ENCODE results near the gene ZFYVE28.

ZFYVE28 gene

DNA sequence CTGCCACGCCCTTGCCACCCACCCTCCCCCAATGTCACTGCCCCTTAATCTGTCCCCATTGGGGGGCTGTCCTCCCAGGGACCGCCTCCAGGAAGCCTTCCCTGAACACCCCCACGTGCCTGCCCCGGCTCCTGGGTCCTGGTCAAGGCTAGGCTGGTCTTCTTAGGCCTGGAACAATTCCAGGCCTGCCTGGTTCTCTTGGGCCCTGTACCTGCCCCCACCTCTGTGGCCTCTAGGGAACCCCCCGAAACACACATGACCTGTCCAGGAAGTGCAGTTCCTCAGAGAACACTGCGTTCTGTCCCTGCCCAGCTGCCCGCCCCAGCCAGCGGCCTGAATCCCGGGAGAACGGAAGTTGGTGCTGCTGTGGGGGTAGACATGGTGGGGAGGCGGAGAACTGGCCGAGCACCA, 161.7 kb downstream of the ZFYVE28 start:
- Histone ChIP-seq H3K4me1 (ENCODE audit: control insufficient read depth in 1 of 2, insufficient read depth in 2 of 2, low read length in 2 of 2) (peaks cover 20 to 62% of the 10 kb centered on the region in 2 donors), H3K9me3 (ENCODE audit: control insufficient read depth in 1 of 2, low read length in 2 of 2) (no peaks in the 10 kb centered on the region), H3K27me3 (ENCODE audit: low read depth, low read length) (no peaks in the 10 kb centered on the region), H3K27ac (ENCODE audit: low read length) (peak overlapping the region; percentile 23), H3K36me3 (ENCODE audit: control insufficient read depth in 1 of 2, insufficient read depth in 2 of 2, low read length in 2 of 2) (peaks cover 19 to 24% of the 10 kb centered on the region in 2 donors), H3K4me3 (ENCODE audit: low read depth in 1 of 2, low read length in 2 of 2) (peak overlapping the region in 1 of 2 donors; percentile 51)

DNA sequence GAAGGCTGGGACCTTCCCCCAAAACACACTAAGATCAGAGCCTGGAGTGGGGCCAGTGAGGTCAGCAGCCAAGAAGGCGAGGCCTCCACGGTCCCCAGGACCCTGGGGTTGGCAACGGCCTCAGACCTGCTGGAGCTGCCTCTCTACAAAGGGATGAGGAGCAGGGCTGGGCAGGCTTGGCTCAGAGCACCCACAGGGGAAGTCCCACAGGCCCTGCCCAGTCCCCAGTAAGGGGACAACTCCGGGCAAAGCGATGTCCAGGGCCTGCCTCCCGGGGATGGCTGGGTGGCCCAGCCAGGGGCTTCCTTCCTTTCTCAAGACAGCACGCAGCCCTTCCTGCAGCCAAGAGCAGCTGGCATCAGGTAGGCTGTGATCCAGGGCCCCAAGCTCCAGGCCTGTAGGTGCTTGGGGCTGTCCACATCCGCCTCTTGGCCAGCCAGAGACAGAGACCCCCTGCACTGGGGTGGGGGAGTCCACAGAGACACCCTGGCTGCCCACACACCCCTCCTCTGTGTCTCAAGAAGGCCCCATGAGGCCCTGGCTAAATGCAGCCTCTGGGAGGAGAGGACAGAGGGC, 162.2 kb downstream of the ZFYVE28 start:
- no peak overlapping the region for H3K27ac ChIP-seq (ENCODE audit: low read length)

DNA sequence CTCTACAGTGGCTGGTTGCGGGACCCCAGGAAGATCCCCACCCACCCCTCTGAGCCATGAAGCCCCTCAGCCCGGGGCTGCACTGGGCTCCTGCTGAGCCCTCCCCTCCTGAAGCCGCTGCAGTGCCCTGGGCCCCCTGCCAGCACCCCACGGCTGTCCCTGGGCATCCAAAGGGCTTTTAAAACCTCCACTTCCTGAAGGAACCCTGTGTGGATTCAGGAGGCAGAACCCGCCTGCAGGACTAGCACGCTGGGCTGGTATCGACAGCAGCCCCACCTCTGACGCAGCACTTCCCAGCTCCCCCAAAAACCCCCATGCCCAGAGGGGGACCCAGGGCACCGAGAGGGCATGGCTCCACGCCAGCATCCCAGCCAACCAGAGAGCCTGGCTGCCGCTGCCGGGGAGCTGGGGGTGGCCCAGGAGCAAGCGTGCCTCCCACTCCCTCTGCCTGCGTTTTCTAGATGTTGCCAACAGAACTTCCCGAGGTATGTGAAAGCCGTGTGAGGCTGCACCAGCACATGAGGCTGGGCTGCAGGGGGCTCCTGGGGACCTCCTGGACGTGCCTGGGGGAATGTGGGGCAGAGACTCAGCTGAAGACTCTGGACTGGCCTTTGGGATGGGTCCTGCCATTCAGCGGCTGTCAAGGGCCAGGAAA, 162.8 kb downstream of the ZFYVE28 start:
- Histone ChIP-seq H3K4me1 (ENCODE audit: control insufficient read depth in 1 of 2, insufficient read depth in 2 of 2, low read length in 2 of 2) (peaks cover 20 to 57% of the 10 kb centered on the region in 2 donors), H3K27me3 (ENCODE audit: low read depth, low read length) (no peaks in the 10 kb centered on the region), H3K36me3 (ENCODE audit: control insufficient read depth in 1 of 2, insufficient read depth in 2 of 2, low read length in 2 of 2) (peaks cover 22 to 34% of the 10 kb centered on the region in 2 donors), H3K9me3 (ENCODE audit: control insufficient read depth in 1 of 2, low read length in 2 of 2) (no peaks in the 10 kb centered on the region), H3K4me3 (ENCODE audit: low read depth in 1 of 2, low read length in 2 of 2) (peak overlapping the region in 1 of 2 donors; percentile 51), H3K27ac (ENCODE audit: low read length) (no peak overlapping the region)

More for the DNA sequence above, 162.2 kb downstream of the ZFYVE28 start:
- H3K9me3 ChIP-seq (ENCODE audit: control insufficient read depth in 1 of 2, low read length in 2 of 2) = no peaks in the 10 kb centered on the region
- peaks cover 20 to 62% of the 10 kb centered on the region in 2 donors for H3K4me1 ChIP-seq (ENCODE audit: control insufficient read depth in 1 of 2, insufficient read depth in 2 of 2, low read length in 2 of 2)
- H3K4me3 ChIP-seq (ENCODE audit: low read depth in 1 of 2, low read length in 2 of 2) = peak overlapping the region in 1 of 2 donors; percentile 51
- no peaks in the 10 kb centered on the region for H3K27me3 ChIP-seq (ENCODE audit: low read depth, low read length)
- H3K36me3 ChIP-seq (ENCODE audit: control insufficient read depth in 1 of 2, insufficient read depth in 2 of 2, low read length in 2 of 2) = peaks cover 19 to 28% of the 10 kb centered on the region in 2 donors

DNA sequence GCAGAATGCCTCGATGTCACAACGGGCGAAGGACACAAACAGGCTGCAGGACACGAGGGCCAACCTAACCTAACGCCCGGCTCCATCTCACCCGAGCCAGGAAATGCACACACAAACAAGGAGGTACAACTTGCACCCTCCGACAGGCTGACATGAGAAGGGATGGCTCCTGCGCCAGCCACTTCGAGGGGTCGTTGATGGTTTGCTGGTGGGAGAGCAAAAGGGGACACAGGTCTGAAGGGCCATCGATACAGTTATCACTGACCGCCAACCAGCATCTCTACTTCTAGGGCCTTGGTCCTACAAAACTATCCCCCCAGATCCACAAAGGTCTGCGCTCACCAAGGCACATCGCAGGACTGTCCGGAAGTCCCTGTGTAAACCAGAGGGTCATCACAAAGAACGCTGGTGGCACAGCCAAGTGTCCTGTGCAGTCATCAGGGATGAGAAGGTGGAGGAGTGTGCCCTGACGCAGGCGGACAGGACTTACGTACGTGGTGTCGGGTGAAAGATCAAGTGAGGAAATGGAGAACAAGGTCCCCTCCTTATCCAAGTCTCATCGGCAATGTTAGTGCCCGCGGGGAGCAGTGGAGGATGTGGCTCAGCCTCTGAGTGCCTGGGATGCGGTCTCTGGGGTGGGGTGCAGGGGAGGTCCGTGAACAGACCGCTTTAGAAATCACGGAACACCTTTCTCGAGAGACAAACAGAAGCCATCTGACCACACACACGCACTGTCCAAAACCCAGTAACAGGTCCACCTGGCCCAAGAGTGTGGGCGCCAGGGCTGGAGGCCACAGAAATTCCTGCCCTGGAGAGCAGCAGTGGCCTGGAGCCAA, 163.6 kb downstream of the ZFYVE28 start:
- H3K4me3 ChIP-seq (ENCODE audit: low read depth in 1 of 2, low read length in 2 of 2) = peak overlapping the region in 1 of 2 donors; percentile 51
- no peak overlapping the region for H3K27ac ChIP-seq (ENCODE audit: low read length)
- peaks cover 23 to 42% of the 10 kb centered on the region in 2 donors for H3K36me3 ChIP-seq (ENCODE audit: control insufficient read depth in 1 of 2, insufficient read depth in 2 of 2, low read length in 2 of 2)
- no peaks in the 10 kb centered on the region for H3K9me3 ChIP-seq (ENCODE audit: control insufficient read depth in 1 of 2, low read length in 2 of 2)
- H3K4me1 ChIP-seq (ENCODE audit: control insufficient read depth in 1 of 2, insufficient read depth in 2 of 2, low read length in 2 of 2) = peaks cover 14 to 50% of the 10 kb centered on the region in 2 donors
- no peaks in the 10 kb centered on the region for H3K27me3 ChIP-seq (ENCODE audit: low read depth, low read length)

DNA sequence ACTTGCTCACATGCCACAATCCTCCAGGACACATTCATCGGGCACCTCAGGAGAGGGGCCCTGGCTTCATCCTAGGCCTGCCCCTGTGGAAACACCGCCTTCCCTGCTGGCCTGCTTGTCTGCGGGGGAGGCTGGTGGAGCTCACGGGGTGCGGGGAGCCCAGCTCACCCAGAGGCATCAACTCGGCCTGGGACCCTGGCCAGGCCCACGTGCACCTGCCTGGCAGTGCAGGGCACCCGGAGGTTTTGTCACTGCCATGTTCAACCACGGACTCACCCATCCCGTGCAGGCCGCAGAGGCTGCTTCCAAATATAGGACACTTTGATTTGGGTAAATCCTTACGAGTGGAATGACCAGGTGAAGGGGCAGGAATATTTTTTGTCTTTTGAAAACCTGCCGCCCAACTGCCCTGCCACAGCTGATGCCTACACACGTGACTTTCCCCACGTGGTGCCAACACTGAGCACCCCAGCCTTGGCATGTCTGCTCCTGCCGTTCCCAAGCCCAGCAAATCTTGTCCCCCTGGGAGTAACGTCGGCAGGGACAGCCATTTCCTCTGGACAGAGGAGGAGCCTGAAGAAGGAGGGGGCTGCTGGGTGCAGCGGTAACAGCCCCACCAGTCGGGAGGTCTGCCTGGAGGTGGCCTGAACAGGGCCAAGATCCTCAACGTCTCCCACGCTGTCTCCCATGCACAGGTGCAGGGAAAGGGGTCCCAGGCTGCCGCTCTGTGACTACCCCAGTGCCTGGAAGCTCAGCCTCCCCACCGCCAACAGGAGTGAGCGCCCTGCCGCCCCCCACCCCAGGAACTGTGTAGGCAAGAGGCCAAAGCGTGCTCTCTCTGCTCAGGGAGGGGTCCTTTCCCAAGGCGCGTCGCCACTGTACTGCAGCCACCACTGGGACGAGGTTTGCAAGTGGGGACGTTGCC, 165.0 kb downstream of the ZFYVE28 start:
- no peak overlapping the region for H3K27ac ChIP-seq (ENCODE audit: low read length)
- H3K36me3 ChIP-seq (ENCODE audit: control insufficient read depth in 1 of 2, insufficient read depth in 2 of 2, low read length in 2 of 2) = peaks cover 23 to 55% of the 10 kb centered on the region in 2 donors
- H3K9me3 ChIP-seq (ENCODE audit: control insufficient read depth in 1 of 2, low read length in 2 of 2) = no peaks in the 10 kb centered on the region
- peaks cover 11 to 35% of the 10 kb centered on the region in 2 donors for H3K4me1 ChIP-seq (ENCODE audit: control insufficient read depth in 1 of 2, insufficient read depth in 2 of 2, low read length in 2 of 2)
- no peaks in the 10 kb centered on the region for H3K27me3 ChIP-seq (ENCODE audit: low read depth, low read length)
- H3K4me3 ChIP-seq (ENCODE audit: low read depth in 1 of 2, low read length in 2 of 2) = no peak overlapping the region

DNA sequence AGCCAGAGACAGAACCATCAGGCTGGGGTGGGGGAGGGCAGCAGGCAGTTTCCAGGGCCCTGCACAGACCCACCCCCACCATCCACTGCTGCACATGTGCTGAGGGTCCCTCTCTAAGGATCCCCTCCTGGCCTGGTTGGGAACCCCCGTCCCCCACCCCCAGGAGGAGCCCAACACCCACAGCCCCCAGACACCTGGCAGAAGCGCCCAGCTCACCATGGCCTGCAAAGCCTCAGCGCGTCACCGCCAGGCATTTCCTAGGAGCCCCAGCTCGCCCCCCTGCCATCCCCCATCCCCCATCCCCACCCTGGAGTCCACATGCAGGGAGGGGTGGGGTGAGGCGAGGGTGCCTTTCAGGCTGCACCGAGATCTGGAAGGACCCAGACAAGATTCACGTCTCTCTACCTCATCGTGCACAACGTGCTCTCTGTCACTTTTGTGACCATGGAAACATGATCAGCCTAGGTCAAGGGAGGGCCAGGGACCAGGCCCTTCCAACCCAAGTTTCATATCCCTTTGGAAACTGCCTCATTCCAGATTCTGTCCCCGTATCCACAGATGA, 165.8 kb downstream of the ZFYVE28 start:
- H3K27ac ChIP-seq (ENCODE audit: low read length) = no peak overlapping the region
- H3K27me3 ChIP-seq (ENCODE audit: low read depth, low read length) = no peaks in the 10 kb centered on the region
- peaks cover 11 to 27% of the 10 kb centered on the region in 2 donors for H3K4me1 ChIP-seq (ENCODE audit: control insufficient read depth in 1 of 2, insufficient read depth in 2 of 2, low read length in 2 of 2)
- H3K9me3 ChIP-seq (ENCODE audit: control insufficient read depth in 1 of 2, low read length in 2 of 2) = no peaks in the 10 kb centered on the region
- H3K4me3 ChIP-seq (ENCODE audit: low read depth in 1 of 2, low read length in 2 of 2) = no peak overlapping the region
- H3K36me3 ChIP-seq (ENCODE audit: control insufficient read depth in 1 of 2, insufficient read depth in 2 of 2, low read length in 2 of 2) = peaks cover 23 to 56% of the 10 kb centered on the region in 2 donors

DNA sequence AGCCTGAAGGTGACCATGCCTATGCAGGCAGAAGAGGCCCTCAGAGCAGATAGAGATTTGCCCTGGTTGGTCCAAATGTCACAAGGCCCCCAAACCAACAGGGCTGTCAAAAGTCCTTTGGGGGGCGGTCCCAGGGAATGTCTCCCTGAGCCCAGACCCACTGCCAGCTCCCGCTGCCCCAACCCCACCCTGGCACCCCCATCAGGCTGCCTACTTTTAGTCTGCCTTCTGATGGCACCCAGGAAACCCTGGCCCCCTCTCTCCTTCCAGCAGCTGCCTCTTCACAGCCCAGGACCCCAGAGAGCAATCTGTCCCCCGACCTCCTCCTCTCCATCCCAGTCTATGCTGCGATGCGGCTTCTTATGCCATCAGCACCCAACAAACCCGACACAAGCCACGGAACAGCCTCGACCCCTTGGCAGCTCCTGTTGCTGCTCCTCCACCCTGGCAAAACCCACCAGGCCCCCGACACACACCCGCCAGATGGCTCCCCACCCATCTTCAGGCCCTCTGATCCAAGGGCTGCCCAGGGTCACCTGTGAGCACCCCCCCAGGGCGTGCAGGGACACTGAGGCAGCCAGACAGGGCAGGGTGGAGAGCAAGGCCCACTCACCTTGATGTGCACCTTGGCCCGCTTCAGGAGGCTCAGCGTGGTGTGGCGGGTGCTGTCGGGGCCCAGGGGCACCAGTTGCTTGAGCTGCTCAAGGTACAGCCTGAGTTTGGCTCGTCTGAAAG, 166.5 kb downstream of the ZFYVE28 start:
- Histone ChIP-seq H3K9me3 (ENCODE audit: control insufficient read depth in 1 of 2, low read length in 2 of 2) (no peaks in the 10 kb centered on the region), H3K36me3 (ENCODE audit: control insufficient read depth in 1 of 2, insufficient read depth in 2 of 2, low read length in 2 of 2) (peaks cover 23 to 62% of the 10 kb centered on the region in 2 donors), H3K4me3 (ENCODE audit: low read depth in 1 of 2, low read length in 2 of 2) (no peak overlapping the region), H3K27ac (ENCODE audit: low read length) (no peak overlapping the region), H3K4me1 (ENCODE audit: control insufficient read depth in 1 of 2, insufficient read depth in 2 of 2, low read length in 2 of 2) (peaks cover 6 to 21% of the 10 kb centered on the region in 2 donors), H3K27me3 (ENCODE audit: low read depth, low read length) (no peaks in the 10 kb centered on the region)

DNA sequence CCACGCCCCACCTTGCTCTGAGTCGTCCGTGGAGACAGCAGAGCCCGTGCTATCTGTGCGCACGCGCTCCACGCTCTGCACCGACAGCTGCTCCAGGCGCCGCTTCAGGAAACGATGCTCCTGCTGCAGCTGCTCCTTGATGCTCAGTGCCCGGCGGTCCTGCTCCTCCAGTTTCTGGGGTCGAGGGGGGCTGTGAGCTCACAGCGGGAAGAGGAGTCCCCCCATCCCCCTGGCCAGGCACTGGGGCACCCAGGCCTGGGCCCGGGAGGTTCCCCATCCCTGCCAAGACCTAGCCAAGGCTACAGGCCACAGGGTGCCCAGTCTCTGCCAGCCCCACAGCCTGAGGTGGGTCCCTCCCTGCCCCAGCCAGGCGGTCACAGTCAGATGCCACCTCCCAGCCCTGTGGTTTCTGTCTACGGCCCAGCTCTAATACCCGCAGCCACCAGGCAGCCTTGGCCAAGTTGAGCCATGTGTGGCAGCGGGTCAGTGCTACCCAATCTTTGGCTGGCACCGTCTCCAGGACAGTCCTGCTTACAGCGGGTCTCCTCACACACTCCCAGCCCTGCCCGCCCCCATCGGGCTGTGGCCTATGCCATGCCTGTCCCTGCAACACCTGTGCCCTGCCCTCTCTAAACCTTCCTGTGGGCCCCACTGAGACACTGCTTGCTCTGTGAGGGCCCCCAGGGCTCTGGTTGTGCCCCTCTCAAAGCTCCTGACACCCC, 167.2 kb downstream of the ZFYVE28 start:
- no peak overlapping the region for H3K27ac ChIP-seq (ENCODE audit: low read length)
- H3K36me3 ChIP-seq (ENCODE audit: control insufficient read depth in 1 of 2, insufficient read depth in 2 of 2, low read length in 2 of 2) = peaks cover 23 to 66% of the 10 kb centered on the region in 2 donors
- peaks cover 4 to 13% of the 10 kb centered on the region in 2 donors for H3K4me1 ChIP-seq (ENCODE audit: control insufficient read depth in 1 of 2, insufficient read depth in 2 of 2, low read length in 2 of 2)
- H3K9me3 ChIP-seq (ENCODE audit: control insufficient read depth in 1 of 2, low read length in 2 of 2) = no peaks in the 10 kb centered on the region
- H3K27me3 ChIP-seq (ENCODE audit: low read depth, low read length) = no peaks in the 10 kb centered on the region
- no peak overlapping the region for H3K4me3 ChIP-seq (ENCODE audit: low read depth in 1 of 2, low read length in 2 of 2)

DNA sequence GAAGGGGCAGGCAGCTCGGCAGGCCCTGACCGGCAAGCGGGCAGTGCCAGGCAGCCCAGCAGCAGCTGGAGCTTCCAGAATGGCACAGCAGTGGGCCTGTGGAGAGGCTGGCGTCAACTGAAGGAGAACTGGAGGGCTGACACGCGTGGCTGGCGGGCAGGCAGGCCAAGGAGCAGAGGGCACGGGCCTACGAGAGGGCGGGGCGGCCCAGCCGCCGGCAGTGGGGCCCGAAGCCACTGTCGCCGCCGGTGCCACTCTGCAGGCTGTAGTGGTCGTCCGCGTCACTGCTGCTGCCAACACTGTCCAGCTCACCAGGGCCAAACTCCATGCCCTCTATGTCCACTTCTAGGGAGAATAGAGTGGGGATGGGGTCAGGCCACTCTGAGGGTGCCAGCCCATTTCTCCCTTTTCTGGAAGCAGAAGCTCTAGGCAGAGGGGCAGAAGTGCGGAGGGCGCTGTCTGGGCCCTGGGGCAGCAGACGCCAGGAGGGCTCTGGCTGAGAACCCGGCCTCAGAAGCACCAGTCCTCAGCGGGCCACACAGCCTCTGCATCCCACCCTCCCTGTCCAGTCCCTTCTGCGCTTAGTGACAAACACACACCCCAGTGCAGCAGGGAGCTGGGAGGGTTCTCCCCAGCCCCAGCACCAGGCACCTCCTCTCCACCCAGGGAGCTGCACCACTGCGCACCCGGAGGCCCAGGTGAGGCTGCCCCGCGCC, 167.9 kb downstream of the ZFYVE28 start:
- peaks cover 0 to 7% of the 10 kb centered on the region in 2 donors for H3K4me1 ChIP-seq (ENCODE audit: control insufficient read depth in 1 of 2, insufficient read depth in 2 of 2, low read length in 2 of 2)
- no peak overlapping the region for H3K27ac ChIP-seq (ENCODE audit: low read length)
- H3K9me3 ChIP-seq (ENCODE audit: control insufficient read depth in 1 of 2, low read length in 2 of 2) = no peaks in the 10 kb centered on the region
- H3K36me3 ChIP-seq (ENCODE audit: control insufficient read depth in 1 of 2, insufficient read depth in 2 of 2, low read length in 2 of 2) = peaks cover 23 to 66% of the 10 kb centered on the region in 2 donors
- H3K4me3 ChIP-seq (ENCODE audit: low read depth in 1 of 2, low read length in 2 of 2) = no peak overlapping the region
- no peaks in the 10 kb centered on the region for H3K27me3 ChIP-seq (ENCODE audit: low read depth, low read length)
